Transverse colon (tissue), 4 donors: Measurements from ENCODE around the gene TCERG1L. TPM values are rescaled to one million over a fixed set of nuclear protein-coding genes. Genes with fewer than 3 reads are reported as not detected.

Source experiments
- DNase-seq: peaks from one replicate; pipeline ENCODE4 v3.0.0-alpha.2; 2019
- H3K27ac ChIP-seq, 4 donors: fragments of 200-600 bp; sonication (generic); 2 replicates each; pipeline ENCODE4 v1.5.1; 2016 to 2018; ENCODE audit warnings: inconsistent platforms in 4 of 4
- H3K27me3 ChIP-seq: fragments of 200-600 bp; sonication (generic); 2 replicates; pipeline ENCODE4 v1.5.1; 2017; ENCODE audit warnings: inconsistent platforms
- H3K36me3 ChIP-seq, 4 donors: fragments of 200-600 bp; sonication (generic); 2 replicates each; pipeline ENCODE4 v1.5.1; 2017 to 2019; ENCODE audit warnings: inconsistent platforms in 4 of 4
- H3K4me1 ChIP-seq, 4 donors: fragments of 200-600 bp; sonication (generic); 2 replicates each; pipeline ENCODE4 v1.5.1; 2017 to 2020; ENCODE audit warnings: inconsistent platforms in 4 of 4
- H3K4me3 ChIP-seq, 4 donors: fragments of 200-600 bp; sonication (generic); 1 replicate in 1 of 4; 2 replicates in 3 of 4; pipeline versions ENCODE4 v1.5.1 to v1.6.1; 2017 to 2019; ENCODE audit warnings: inconsistent platforms in 4 of 4
- H3K9me3 ChIP-seq, 2 donors: fragments of 200-600 bp; sonication (generic); 2 replicates each; pipeline ENCODE4 v1.5.1; 2017 to 2019; ENCODE audit warnings: inconsistent platforms in 2 of 2
- EP300 ChIP-seq: sonication (generic); formaldehyde crosslinking; IDR thresholded peaks from one replicate; pipeline ENCODE4 v1.6.1; 2017; ENCODE audit warnings: antibody characterized with exemption, low read depth
- POLR2A ChIP-seq: fragments of 450-650 bp; IDR thresholded peaks from one replicate; pipeline ENCODE4 v1.6.1; 2016; ENCODE audit warnings: antibody characterized with exemption, mild to moderate bottlenecking, moderate library complexity
- POLR2AphosphoS5 ChIP-seq, 3 donors: sonication (generic); formaldehyde crosslinking; IDR thresholded peaks; one replicate each; pipeline ENCODE4 v1.6.1; 2016; ENCODE audit warnings: antibody characterized with exemption in 3 of 3
- WGBS, 2 donors: methylation state at CpG; one replicate each; pipeline ENCODE4 v1.1.5; 2018; ENCODE audit warnings: low coverage in 1 of 2; 5-methylcytosine and 5-hydroxymethylcytosine counted together
- in situ Hi-C, 4 donors: fragments of 200-750 bp; cut with MboI; loops; one replicate each; pipeline versions ENCODE4 v1.15.0 to v1.15.1; 2017; ENCODE audit warnings: low sequenced_read_pairs in 3 of 4, low pct_ligation_motif_present in 1 of 4, low pct_unique_long_range_greater_than_20kb in 1 of 4
- intact Hi-C: fragments of 100-400 bp; cut with DNase I; formaldehyde crosslinking; loops from one replicate; pipeline ENCODE4 v1.15.1; 2023; ENCODE audit warnings: low total_unique reads
- total RNA-seq, 4 donors: library from RNA; depleted of rRNA; stranded (reverse); fragments of >200 nt; gene quantifications; one replicate each; pipeline ENCODE4 v1.1.0, GENCODE V29; 2016
- TF ChIP-seq, protein P1 (sequence below), 5 experiments: fragments of 200-600 bp in 3 of 5; fragments of 450-650 bp in 2 of 5; sonication (generic) in 3 of 5; IDR thresholded peaks; 1 replicate in 2 of 5; 2 replicates in 3 of 5; pipeline ENCODE4 v1.5.1; 2016 to 2017; ENCODE audit warnings: antibody characterized with exemption in 5 of 5, inconsistent platforms in 3 of 5, mild to moderate bottlenecking in 2 of 5, moderate library complexity in 1 of 5

TCERG1L gene
- total RNA-seq, 4 donors from 2014 or later: 0.16 TPM; not detected in 3

DNA sequence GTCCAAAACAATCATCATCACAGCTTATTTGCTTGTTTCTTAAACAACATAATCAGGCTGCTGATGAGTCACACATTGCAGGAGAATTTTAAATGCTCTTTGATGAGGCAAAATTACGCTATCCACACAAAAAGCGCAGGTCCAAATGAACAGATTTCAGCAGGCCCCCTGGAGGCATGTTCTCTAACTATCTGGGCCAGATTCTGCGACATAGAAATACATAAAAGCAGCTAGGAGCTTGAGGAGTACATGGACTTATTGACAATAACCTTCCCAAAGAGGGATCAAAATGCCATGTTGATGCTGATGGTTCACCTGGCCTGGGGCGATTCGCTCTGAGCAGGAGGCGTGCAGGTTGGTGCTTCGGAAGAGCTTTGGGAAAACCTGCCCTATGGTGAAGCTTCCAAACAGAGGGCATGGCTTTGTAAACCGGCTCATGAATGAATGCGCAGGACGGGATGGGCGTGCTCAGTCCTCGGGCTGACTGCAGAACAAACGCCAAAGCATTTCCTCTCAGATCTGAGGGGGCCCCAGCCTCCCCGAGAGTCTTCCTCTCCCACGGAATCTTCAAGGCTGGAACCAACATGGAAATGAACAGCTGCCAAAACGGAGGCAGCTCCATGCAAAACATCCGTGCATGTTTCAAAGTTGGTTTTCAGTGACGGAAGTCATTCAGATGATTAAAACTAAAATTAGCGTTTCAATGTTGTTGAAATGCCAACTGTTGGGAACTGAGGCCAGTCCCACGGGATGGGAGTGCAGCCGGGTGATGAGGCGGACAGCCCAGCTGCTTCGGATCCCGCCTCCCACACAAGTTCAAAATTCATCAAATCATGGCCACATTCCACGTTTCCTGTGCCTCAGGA, 179.6 kb downstream of the TCERG1L start:
- H3K36me3 ChIP-seq: no peaks in the 10 kb centered on the region
- intact Hi-C loops (no loop called here), in situ Hi-C loops (no loop called here)
- TF ChIP-seq, protein P1, sequence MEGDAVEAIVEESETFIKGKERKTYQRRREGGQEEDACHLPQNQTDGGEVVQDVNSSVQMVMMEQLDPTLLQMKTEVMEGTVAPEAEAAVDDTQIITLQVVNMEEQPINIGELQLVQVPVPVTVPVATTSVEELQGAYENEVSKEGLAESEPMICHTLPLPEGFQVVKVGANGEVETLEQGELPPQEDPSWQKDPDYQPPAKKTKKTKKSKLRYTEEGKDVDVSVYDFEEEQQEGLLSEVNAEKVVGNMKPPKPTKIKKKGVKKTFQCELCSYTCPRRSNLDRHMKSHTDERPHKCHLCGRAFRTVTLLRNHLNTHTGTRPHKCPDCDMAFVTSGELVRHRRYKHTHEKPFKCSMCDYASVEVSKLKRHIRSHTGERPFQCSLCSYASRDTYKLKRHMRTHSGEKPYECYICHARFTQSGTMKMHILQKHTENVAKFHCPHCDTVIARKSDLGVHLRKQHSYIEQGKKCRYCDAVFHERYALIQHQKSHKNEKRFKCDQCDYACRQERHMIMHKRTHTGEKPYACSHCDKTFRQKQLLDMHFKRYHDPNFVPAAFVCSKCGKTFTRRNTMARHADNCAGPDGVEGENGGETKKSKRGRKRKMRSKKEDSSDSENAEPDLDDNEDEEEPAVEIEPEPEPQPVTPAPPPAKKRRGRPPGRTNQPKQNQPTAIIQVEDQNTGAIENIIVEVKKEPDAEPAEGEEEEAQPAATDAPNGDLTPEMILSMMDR (IDR thresholded peaks at IDR 0.05): no peak
- TF ChIP-seq EP300 (no peak), POLR2AphosphoS5 (IDR thresholded peaks at IDR 0.05) (no peak), POLR2A (no peak)
- H3K4me1 ChIP-seq: no peaks in the 10 kb centered on the region
- DNase-seq: no peak
- no peak overlapping the region for H3K27ac ChIP-seq
- no peak overlapping the region for H3K4me3 ChIP-seq
- H3K27me3 ChIP-seq: no peaks in the 10 kb centered on the region
- 74 to 77% methylated on average over 15 to 25 of the region's 25 CpGs for WGBS, 2 donors
- no peaks in the 10 kb centered on the region for H3K9me3 ChIP-seq

DNA sequence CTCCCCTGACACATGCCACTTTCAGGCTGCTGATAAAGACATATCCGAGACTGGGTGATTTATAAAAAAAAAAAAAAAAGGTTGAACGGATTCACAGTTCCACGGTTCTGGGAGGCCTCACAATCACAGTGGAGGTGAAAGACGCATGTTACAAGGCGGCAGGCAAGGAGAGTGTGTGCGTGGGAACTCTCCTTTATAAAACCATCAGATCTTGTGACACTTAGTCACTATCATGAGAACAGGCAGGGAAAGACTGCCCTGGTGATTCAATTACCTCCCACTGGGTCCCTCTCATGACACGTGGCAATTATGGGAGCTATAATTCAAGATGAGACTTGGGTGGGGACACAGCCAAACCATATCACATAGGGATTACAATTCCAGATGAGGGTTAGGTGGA, 181.5 kb downstream of the TCERG1L start:
- no peak overlapping the region for H3K27ac ChIP-seq
- DNase-seq: no peak
- H3K4me3 ChIP-seq: no peak overlapping the region
- no peaks in the 10 kb centered on the region for H3K4me1 ChIP-seq
- intact Hi-C loops: no loop called here
- H3K36me3 ChIP-seq: no peaks in the 10 kb centered on the region
- in situ Hi-C loops: no loop called here
- WGBS, 2 donors: 60 to 84% methylated on average over 1 to 7 of the region's 7 CpGs
- no peaks in the 10 kb centered on the region for H3K9me3 ChIP-seq
- H3K27me3 ChIP-seq: no peaks in the 10 kb centered on the region
- TF ChIP-seq POLR2AphosphoS5 (IDR thresholded peaks at IDR 0.05): no peak
- no peak for TF ChIP-seq POLR2A
- TF ChIP-seq, protein P1 (IDR thresholded peaks at IDR 0.05): no peak

DNA sequence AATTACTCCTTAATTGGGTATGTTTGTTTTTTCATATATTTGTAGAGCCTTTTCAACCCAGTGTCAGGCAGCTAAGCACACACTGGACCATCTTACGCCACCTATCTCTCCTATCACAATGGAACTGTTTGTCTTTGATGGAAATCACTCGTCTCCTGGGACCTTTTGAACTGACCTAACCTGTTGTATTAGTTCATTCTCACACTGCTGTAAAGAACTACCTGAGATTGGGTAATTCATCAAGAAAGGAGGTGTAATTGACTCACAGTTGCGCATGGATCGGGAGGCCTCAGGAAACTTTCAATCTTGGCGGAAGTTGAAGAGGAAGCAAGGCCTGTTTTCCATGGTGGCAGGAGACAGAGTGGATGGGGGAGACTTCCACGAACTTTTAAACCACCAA, 182.0 kb downstream of the TCERG1L start:
- 49 to 73% methylated on average over 4 to 6 of the region's 6 CpGs for WGBS, 2 donors
- Histone ChIP-seq H3K9me3 (no peaks in the 10 kb centered on the region), H3K36me3 (no peaks in the 10 kb centered on the region), H3K4me3 (no peak overlapping the region), H3K27me3 (no peaks in the 10 kb centered on the region), H3K4me1 (no peaks in the 10 kb centered on the region), H3K27ac (no peak overlapping the region)
- in situ Hi-C loops (no loop called here), intact Hi-C loops (no loop called here)
- TF ChIP-seq POLR2A (no peak), POLR2AphosphoS5 (IDR thresholded peaks at IDR 0.05) (no peak), EP300 (no peak)
- TF ChIP-seq, protein P1 (IDR thresholded peaks at IDR 0.05): no peak
- DNase-seq: no peak

DNA sequence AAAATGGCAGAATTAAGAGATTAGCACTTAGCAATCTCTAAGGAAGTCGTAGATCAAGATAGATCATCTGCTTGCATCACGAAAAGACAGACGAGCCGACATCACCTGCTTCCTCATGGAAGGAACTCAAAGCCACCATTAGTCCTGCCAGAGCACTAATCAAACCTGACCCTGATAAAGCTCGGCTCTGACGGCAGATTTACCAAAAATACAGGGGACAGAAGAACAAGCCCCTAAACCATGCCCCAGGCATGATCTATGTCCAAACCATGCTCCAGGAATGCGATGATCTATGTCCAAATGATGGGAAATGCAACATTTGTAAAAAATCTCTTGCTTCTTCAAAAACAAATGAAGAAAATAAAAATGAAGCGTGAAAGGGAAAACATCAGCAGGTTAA, 182.8 kb downstream of the TCERG1L start:
- Histone ChIP-seq H3K27ac (no peak overlapping the region), H3K27me3 (no peaks in the 10 kb centered on the region), H3K36me3 (no peaks in the 10 kb centered on the region), H3K4me3 (no peak overlapping the region), H3K4me1 (no peaks in the 10 kb centered on the region), H3K9me3 (no peaks in the 10 kb centered on the region)
- intact Hi-C loops: no loop called here
- DNase-seq: no peak
- in situ Hi-C loops: no loop called here
- TF ChIP-seq EP300 (no peak), POLR2A (no peak), POLR2AphosphoS5 (IDR thresholded peaks at IDR 0.05) (no peak)
- TF ChIP-seq, protein P1 (IDR thresholded peaks at IDR 0.05): no peak
- 63 to 79% methylated on average over 6 to 8 of the region's 8 CpGs for WGBS, 2 donors
